Loucy (cell line): ENCODE measurements around the gene UBE2K.

Source experiments
- H2AFZ ChIP-seq: fragments of 200-600 bp; sonication (generic); 2 replicates; pipeline ENCODE4 v1.6.0; 2016; ENCODE audit warnings: antibody characterized with exemption, mild to moderate bottlenecking, low read length, moderate library complexity
- H3F3A ChIP-seq: fragments of 200-600 bp; 2 replicates; pipeline ENCODE4 v1.6.0; 2016; ENCODE audit warnings: antibody characterized with exemption, low read depth, mild to moderate bottlenecking
- H3K27me3 ChIP-seq: fragments of 200-600 bp; sonication (generic); 2 replicates; pipeline ENCODE4 v1.6.1; 2014; ENCODE audit warnings: low read length, mild to moderate bottlenecking; ENCODE audit not compliant: insufficient read depth, poor library complexity, severe bottlenecking
- H3K36me3 ChIP-seq: fragments of 200-600 bp; sonication (generic); 2 replicates; pipeline ENCODE4 v1.6.1; 2016; ENCODE audit warnings: low read length; ENCODE audit not compliant: insufficient read depth
- H3K4me1 ChIP-seq: fragments of 200-600 bp; sonication (generic); 2 replicates; pipeline ENCODE4 v1.5.1; 2014; ENCODE audit warnings: low read length, mild to moderate bottlenecking; ENCODE audit not compliant: insufficient read depth, poor library complexity, severe bottlenecking
- H3K4me2 ChIP-seq: fragments of 200-600 bp; sonication (generic); 2 replicates; pipeline ENCODE4 v1.6.0; 2014; ENCODE audit warnings: antibody characterized with exemption, low read length, low read depth, mild to moderate bottlenecking; ENCODE audit not compliant: poor library complexity, severe bottlenecking
- H3K4me3 ChIP-seq: fragments of 200-600 bp; sonication (generic); 2 replicates; pipeline ENCODE4 v1.5.1; 2014; ENCODE audit warnings: low read length, mild to moderate bottlenecking, mixed read lengths; ENCODE audit not compliant: poor library complexity, severe bottlenecking
- H3K79me2 ChIP-seq: fragments of 200-600 bp; sonication (generic); 2 replicates; pipeline ENCODE4 v1.6.1; 2014; ENCODE audit warnings: low read length; ENCODE audit not compliant: insufficient read depth
- H3K9ac ChIP-seq: fragments of 200-600 bp; sonication (generic); 2 replicates; pipeline ENCODE4 v1.6.0; 2014; ENCODE audit warnings: mild to moderate bottlenecking, low read depth, low read length, moderate library complexity; ENCODE audit not compliant: poor library complexity, severe bottlenecking
- H3K9me2 ChIP-seq: fragments of 200-600 bp; sonication (generic); replicated peaks from 2 replicates; pipeline ENCODE4 v1.6.1; 2016; ENCODE audit warnings: low read depth, low read length, mixed read lengths
- H3K9me3 ChIP-seq: fragments of 200-600 bp; sonication (generic); 2 replicates; pipeline ENCODE4 v1.6.1; 2014; ENCODE audit warnings: mild to moderate bottlenecking, antibody characterized with exemption, low read length, low read depth; ENCODE audit not compliant: insufficient read depth
- H4K20me1 ChIP-seq: fragments of 200-600 bp; sonication (generic); 2 replicates; pipeline ENCODE4 v1.6.0; 2014; ENCODE audit warnings: antibody characterized with exemption, low read length, mild to moderate bottlenecking; ENCODE audit not compliant: insufficient read depth, poor library complexity, severe bottlenecking
- EZH2phosphoT487 ChIP-seq: fragments of 200-600 bp; IDR thresholded peaks from 2 replicates; pipeline ENCODE4 v1.6.1; 2018; ENCODE audit warnings: antibody characterized with exemption, mild to moderate bottlenecking, moderate library complexity, borderline replicate concordance
- TF ChIP-seq, protein P1 (sequence below): fragments of 200-600 bp; sonication (generic); conservative IDR thresholded peaks from 2 replicates; pipeline ENCODE4 v1.5.1; 2014; ENCODE audit warnings: mild to moderate bottlenecking, antibody characterized with exemption, low read length

UBE2K gene

DNA sequence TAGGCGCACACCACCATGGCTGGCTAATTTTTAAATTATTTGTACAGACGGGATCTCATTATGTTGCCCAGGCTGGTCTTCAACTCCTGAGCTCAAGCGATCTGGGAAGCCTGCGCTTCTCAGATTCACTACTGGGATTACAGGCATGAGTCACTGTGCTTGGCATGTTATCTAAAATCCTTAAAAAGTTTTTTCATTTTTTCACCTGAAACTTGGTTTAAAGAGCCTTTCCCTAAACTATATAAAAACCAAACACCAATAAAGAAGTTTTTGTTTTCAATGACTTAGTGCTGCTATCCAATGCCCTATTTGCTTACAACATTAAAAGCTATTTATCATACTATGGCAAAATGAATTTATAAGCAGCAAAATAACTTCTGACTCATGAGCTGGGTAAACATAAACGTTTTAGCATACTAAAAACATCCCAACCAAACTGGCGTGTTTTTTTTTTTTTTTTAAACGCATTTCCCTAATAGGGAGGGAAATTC, 127.8 kb downstream of the UBE2K start:
- H3K9me3 ChIP-seq, result no peaks in the 10 kb centered on the region
- no peak overlapping the region for H3K9ac ChIP-seq
- H3K4me2 ChIP-seq, result no peak overlapping the region
- TF ChIP-seq, protein P1, sequence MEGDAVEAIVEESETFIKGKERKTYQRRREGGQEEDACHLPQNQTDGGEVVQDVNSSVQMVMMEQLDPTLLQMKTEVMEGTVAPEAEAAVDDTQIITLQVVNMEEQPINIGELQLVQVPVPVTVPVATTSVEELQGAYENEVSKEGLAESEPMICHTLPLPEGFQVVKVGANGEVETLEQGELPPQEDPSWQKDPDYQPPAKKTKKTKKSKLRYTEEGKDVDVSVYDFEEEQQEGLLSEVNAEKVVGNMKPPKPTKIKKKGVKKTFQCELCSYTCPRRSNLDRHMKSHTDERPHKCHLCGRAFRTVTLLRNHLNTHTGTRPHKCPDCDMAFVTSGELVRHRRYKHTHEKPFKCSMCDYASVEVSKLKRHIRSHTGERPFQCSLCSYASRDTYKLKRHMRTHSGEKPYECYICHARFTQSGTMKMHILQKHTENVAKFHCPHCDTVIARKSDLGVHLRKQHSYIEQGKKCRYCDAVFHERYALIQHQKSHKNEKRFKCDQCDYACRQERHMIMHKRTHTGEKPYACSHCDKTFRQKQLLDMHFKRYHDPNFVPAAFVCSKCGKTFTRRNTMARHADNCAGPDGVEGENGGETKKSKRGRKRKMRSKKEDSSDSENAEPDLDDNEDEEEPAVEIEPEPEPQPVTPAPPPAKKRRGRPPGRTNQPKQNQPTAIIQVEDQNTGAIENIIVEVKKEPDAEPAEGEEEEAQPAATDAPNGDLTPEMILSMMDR, result no peak
- no peak for TF ChIP-seq EZH2phosphoT487
- no peak overlapping the region for H2AFZ ChIP-seq
- H4K20me1 ChIP-seq, result no peaks in the 10 kb centered on the region
- H3K4me1 ChIP-seq, result peaks cover 7% of the 10 kb centered on the region
- peaks cover 24% of the 10 kb centered on the region; the same call in 1 of the 2 replicates for H3K36me3 ChIP-seq
- 0 out of 2 replicates have a peak, but pooled peaks cover 6% of the 10 kb centered on the region for H3F3A ChIP-seq
- H3K9me2 ChIP-seq, result no peaks in the 10 kb centered on the region
- no peaks in the 10 kb centered on the region for H3K27me3 ChIP-seq
- no peaks in the 10 kb centered on the region for H3K79me2 ChIP-seq
- no peak overlapping the region for H3K4me3 ChIP-seq
